GM12891 (cell line): ENCODE data around the gene TMEM259.

Source experiments
- POLR2A ChIP-seq: IDR thresholded peaks from 2 replicates; pipeline ENCODE4 v1.6.1; 2011; ENCODE audit warnings: low read depth, low read length, control low read depth
- POLR2AphosphoS5 ChIP-seq: IDR thresholded peaks from 2 replicates; pipeline ENCODE4 v1.6.1; 2011; ENCODE audit warnings: low read depth, low read length, control low read depth
- TAF1 ChIP-seq: IDR thresholded peaks from 2 replicates; pipeline ENCODE4 v1.6.1; 2011; ENCODE audit warnings: low read depth, low read length, control low read depth

DNA sequence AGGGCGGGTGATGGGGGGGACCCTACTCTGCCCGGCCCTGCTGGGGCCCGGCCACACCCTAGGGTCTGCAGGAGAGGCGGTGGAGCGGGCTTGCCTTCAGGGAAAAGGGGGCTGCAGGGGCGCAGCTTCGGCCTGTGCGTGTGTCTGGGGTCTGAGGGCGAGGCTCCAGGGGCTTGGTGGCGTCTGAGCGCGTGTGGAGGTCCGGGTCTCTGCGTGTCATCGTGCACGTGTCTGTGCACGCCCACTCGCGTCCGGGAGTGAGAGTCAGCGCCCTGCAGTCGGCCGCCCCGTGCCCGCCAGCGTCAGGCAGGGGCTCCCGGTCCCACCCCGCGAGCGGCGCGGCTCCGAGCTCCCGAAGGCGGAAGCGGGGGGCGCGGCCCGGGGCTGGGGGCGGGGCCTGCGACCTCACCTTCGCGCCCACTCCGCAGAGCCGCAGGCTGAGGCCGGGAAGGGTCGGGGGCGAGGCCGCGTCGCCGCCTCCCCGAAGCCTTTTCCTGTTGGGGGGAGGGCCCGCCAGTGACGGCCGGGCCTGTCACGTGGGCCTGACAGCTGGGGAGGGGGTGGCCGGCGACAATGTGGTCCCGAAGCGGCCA, 45.9 kb upstream of the TMEM259 start, which contains the start of gene ARHGAP45:
- no peak for TF ChIP-seq POLR2AphosphoS5
- TF ChIP-seq POLR2A, result no peak
- no peak for TF ChIP-seq TAF1
